ENCODE data around the gene PIK3R6.

PIK3R6 gene

DNA sequence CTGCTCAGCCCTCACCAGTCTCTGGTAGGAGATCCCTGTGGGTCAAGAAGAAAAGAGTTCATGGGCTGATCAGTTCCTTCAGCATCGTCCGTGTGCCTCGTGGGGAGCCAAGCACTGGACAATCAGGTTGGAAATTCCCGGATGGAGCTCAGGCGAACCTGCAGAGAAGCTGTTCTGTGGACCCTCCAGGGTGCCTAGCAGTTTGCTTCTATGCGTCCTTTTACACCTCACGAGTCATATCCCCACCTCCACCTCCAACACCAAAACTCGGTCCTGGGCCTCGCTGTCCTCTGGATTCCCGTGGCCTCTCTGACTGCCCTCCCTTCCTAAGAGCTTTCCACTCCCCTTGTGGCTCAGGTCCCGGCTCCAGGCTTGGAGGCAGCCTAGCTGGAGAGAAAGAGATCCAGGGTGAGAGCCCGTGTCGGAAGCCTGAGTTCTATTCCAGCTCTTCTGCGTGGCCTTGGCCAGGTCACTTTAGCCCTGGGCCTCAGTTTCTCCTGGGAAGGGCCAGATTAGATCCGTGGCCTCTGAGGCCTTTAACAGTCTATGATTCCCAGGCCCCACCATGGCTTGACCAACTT, 26.2 kb upstream of the PIK3R6 start:
- no peak for TF ChIP-seq EZH2phosphoT487 (IDR thresholded peaks at IDR 0.05; ENCODE audit: borderline replicate concordance, low read length)
- no peak for TF ChIP-seq CTCF (IDR thresholded peaks at IDR 0.05; ENCODE audit: low read depth, low read length, poor library complexity, severe bottlenecking)
- Histone ChIP-seq H3F3A (ENCODE audit: control insufficient read depth, insufficient read depth) (no peaks in the 10 kb centered on the region), H3K9me3 (ENCODE audit: control insufficient read depth, insufficient read depth, low read length) (no peaks in the 10 kb centered on the region), H3K79me2 (ENCODE audit: control insufficient read depth, low read length) (no peaks in the 10 kb centered on the region), H3K4me3 (ENCODE audit: low read length) (no peak overlapping the region), H3K4me2 (ENCODE audit: low read length) (no peak overlapping the region), H4K20me1 (ENCODE audit: control insufficient read depth, insufficient read depth, low read depth, low read length) (0 out of 2 replicates have a peak, but pooled peaks cover 4% of the 10 kb centered on the region), H3K36me3 (ENCODE audit: control insufficient read depth, low read length) (no peaks in the 10 kb centered on the region), H3K27ac (ENCODE audit: low read depth, low read length) (no peak overlapping the region), H3K27me3 (ENCODE audit: control insufficient read depth, low read length) (peaks cover 11% of the 10 kb centered on the region), H3K9me2 (replicated peaks; ENCODE audit: control insufficient read depth, low read length) (no peaks in the 10 kb centered on the region), H3K4me1 (ENCODE audit: control insufficient read depth, low read length) (peaks cover 8% of the 10 kb centered on the region)

- Histone ChIP-seq H3K79me2 (ENCODE audit: control insufficient read depth, low read length) (no peaks in the 10 kb centered on the region), H3K27ac (ENCODE audit: low read depth, low read length) (no peak overlapping the region), H3K27me3 (ENCODE audit: control insufficient read depth, low read length) (peaks cover 8% of the 10 kb centered on the region), H3K9me3 (ENCODE audit: control insufficient read depth, insufficient read depth, low read length) (no peaks in the 10 kb centered on the region), H3K4me1 (ENCODE audit: control insufficient read depth, low read length) (peaks cover 1% of the 10 kb centered on the region), H3K36me3 (ENCODE audit: control insufficient read depth, low read length) (no peaks in the 10 kb centered on the region), H4K20me1 (ENCODE audit: control insufficient read depth, insufficient read depth, low read depth, low read length) (0 out of 2 replicates have a peak, but pooled peaks cover under 1% of the 10 kb centered on the region), H3K9me2 (replicated peaks; ENCODE audit: control insufficient read depth, low read length) (no peaks in the 10 kb centered on the region), H3K4me2 (ENCODE audit: low read length) (no peak overlapping the region), H3K4me3 (ENCODE audit: low read length) (no peak overlapping the region), H3F3A (ENCODE audit: control insufficient read depth, insufficient read depth) (no peaks in the 10 kb centered on the region)
- TF ChIP-seq CTCF (IDR thresholded peaks at IDR 0.05; ENCODE audit: low read depth, low read length, poor library complexity, severe bottlenecking) (no peak), EZH2phosphoT487 (IDR thresholded peaks at IDR 0.05; ENCODE audit: borderline replicate concordance, low read length) (no peak)
Measured at GRCh38 chr17:8893059-8893458, 25.6 kb upstream of the PIK3R6 start.

DNA sequence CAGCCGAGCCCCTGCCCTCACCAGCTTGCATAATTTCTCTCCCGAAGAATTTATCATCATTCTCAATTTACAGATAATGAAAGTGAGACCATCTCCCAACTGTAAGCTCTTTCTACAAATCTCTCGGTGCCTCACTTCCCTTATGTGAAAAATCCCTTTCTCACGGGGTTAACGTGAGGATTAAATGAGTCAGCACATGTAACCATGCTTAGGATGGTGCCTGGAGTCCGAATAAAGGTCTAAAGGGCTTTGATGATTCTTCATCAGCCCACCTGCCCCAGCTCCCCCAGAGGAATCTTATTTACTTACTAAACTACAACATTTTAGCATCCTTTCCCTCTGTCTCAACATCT, 24.8 kb upstream of the PIK3R6 start:
- Histone ChIP-seq H3K9me2 (replicated peaks; ENCODE audit: control insufficient read depth, low read length) (no peaks in the 10 kb centered on the region), H3K9me3 (ENCODE audit: control insufficient read depth, insufficient read depth, low read length) (no peaks in the 10 kb centered on the region), H3K4me1 (ENCODE audit: control insufficient read depth, low read length) (no peaks in the 10 kb centered on the region), H3K4me2 (ENCODE audit: low read length) (no peak overlapping the region), H3K79me2 (ENCODE audit: control insufficient read depth, low read length) (no peaks in the 10 kb centered on the region), H3K27ac (ENCODE audit: low read depth, low read length) (no peak overlapping the region), H4K20me1 (ENCODE audit: control insufficient read depth, insufficient read depth, low read depth, low read length) (no peaks in the 10 kb centered on the region), H3K27me3 (ENCODE audit: control insufficient read depth, low read length) (peaks cover 4% of the 10 kb centered on the region; the same call in 1 of the 2 replicates), H3F3A (ENCODE audit: control insufficient read depth, insufficient read depth) (no peaks in the 10 kb centered on the region), H3K4me3 (ENCODE audit: low read length) (no peak overlapping the region), H3K36me3 (ENCODE audit: control insufficient read depth, low read length) (no peaks in the 10 kb centered on the region)
- TF ChIP-seq EZH2phosphoT487 (IDR thresholded peaks at IDR 0.05; ENCODE audit: borderline replicate concordance, low read length) = no peak
- no peak for TF ChIP-seq CTCF (IDR thresholded peaks at IDR 0.05; ENCODE audit: low read depth, low read length, poor library complexity, severe bottlenecking)

All from DOHH2 (cell line).